HCT116 (cell line): Measurements from ENCODE around the gene MID1. TPM values are rescaled to one million over a fixed set of nuclear protein-coding genes. Genes with fewer than 3 reads are reported as not detected.

Experiments
- ATAC-seq: fragments of 200-7000 bp; cut with Tn5 transposase; 2 replicates; pipeline ENCODE4 v1.9.1; 2020; ENCODE audit warnings: mild to moderate bottlenecking, moderate library complexity
- BruUV-seq: library from RNA; stranded (reverse); fragments of 400-500 nt; replicated peaks from 2 replicates; lab custom pipeline; 2021; lab: Mats Ljungman, UMichigan
- CTCF ChIA-PET: fragments of 300-600 bp; sonication (Branson Sonifier 250); formaldehyde crosslinking; loops from one replicate; lab custom pipeline; 2021; ENCODE audit warnings: antibody characterized with exemption; lab: Charles Lee
- POLR2A ChIA-PET: fragments of 300-600, 350-600 bp; sonication (Branson Sonifier 250); formaldehyde crosslinking; loops from one replicate; lab custom pipeline; 2021; ENCODE audit warnings: antibody characterized with exemption; lab: Charles Lee
- RAD21 ChIA-PET, 2 experiments: fragments of 300-600 bp; sonication (Branson Sonifier 250); formaldehyde crosslinking; loops; one replicate each; lab custom pipeline; 2023; ENCODE audit warnings: low total read pairs in 2 of 2; ENCODE audit not compliant: uncharacterized antibody in 2 of 2, unreplicated experiment in 2 of 2, low non-redundant PET in 1 of 2; lab: Charles Lee
- DNase-seq: peaks from one replicate; pipeline ENCODE4 v3.0.0-alpha.2; 2010; ENCODE audit warnings: low read depth, low spot score
- H2AFZ ChIP-seq: fragments of 200-600 bp; shearing (Covaris generic), sonication (generic); 2 replicates; pipeline ENCODE4 v1.6.1; 2017; ENCODE audit warnings: low read depth, mixed run types, mixed read lengths, antibody characterized with exemption, low read length; ENCODE audit not compliant: poor library complexity, severe bottlenecking
- H3K27ac ChIP-seq: 2 replicates; pipeline ENCODE4 v1.5.1; 2012; ENCODE audit warnings: low read depth, low read length
- H3K27me3 ChIP-seq: fragments of 200-600 bp; sonication (generic); 2 replicates; pipeline ENCODE4 v1.6.1; 2016; ENCODE audit warnings: mixed run types, low read length, mixed read lengths; ENCODE audit not compliant: insufficient read depth
- H3K36me3 ChIP-seq, 2 experiments: fragments of 200-500 bp in 1 of 2; fragments of 200-600 bp in 1 of 2; sonication (Bioruptor generic) in 1 of 2; sonication (generic) in 1 of 2; 2 replicates each; pipeline versions ENCODE4 v1.5.1 to v1.6.1; 2014 to 2016; ENCODE audit warnings: low read length in 2 of 2, inconsistent platforms in 1 of 2, mixed read lengths in 1 of 2, mixed run types in 1 of 2; ENCODE audit not compliant: insufficient read depth in 2 of 2, control insufficient read depth in 1 of 2
- H3K4me1 ChIP-seq, 2 experiments: fragments of 200-600 bp in 1 of 2; sonication (generic) in 1 of 2; 2 replicates each; pipeline versions ENCODE4 v1.5.1 to v1.6.1; 2012 to 2017; ENCODE audit warnings: low read length in 2 of 2, inconsistent platforms in 1 of 2, mild to moderate bottlenecking in 1 of 2, mixed read lengths in 1 of 2, mixed run types in 1 of 2, moderate library complexity in 1 of 2; ENCODE audit not compliant: insufficient read depth in 2 of 2, control insufficient read depth in 1 of 2
- H3K4me2 ChIP-seq: fragments of 200-600 bp; sonication (generic); 2 replicates; pipeline ENCODE4 v1.6.1; 2017; ENCODE audit warnings: mixed run types, low read length, mixed read lengths
- H3K4me3 ChIP-seq, 2 experiments: fragments of 200-600 bp in 1 of 2; sonication (generic) in 1 of 2; replicated peaks in 1 of 2; 2 replicates each; pipeline ENCODE4 v1.5.1; 2011 to 2016; ENCODE audit warnings: low read length in 2 of 2, control low read depth in 1 of 2, low read depth in 1 of 2, mild to moderate bottlenecking in 1 of 2, mixed read lengths in 1 of 2, mixed run types in 1 of 2
- H3K79me2 ChIP-seq: fragments of 200-600 bp; sonication (generic); 2 replicates; pipeline ENCODE4 v1.6.1; 2017; ENCODE audit warnings: mild to moderate bottlenecking, mixed run types, low read length, moderate library complexity, mixed read lengths; ENCODE audit not compliant: insufficient read depth
- H3K9ac ChIP-seq: fragments of 200-600 bp; sonication (generic); 2 replicates; pipeline ENCODE4 v1.6.1; 2016; ENCODE audit warnings: low read length, mixed read lengths
- H3K9me2 ChIP-seq: fragments of 200-600 bp; sonication (generic), shearing (Covaris generic); 2 replicates; pipeline ENCODE4 v1.6.1; 2017; ENCODE audit warnings: mixed run types, mild to moderate bottlenecking, moderate library complexity; ENCODE audit not compliant: insufficient read depth
- H3K9me3 ChIP-seq, 2 experiments: fragments of 200-500 bp in 1 of 2; fragments of 200-600 bp in 1 of 2; sonication (Bioruptor generic) in 1 of 2; sonication (generic) in 1 of 2; 2 replicates each; pipeline ENCODE4 v1.6.1; 2014 to 2017; ENCODE audit warnings: low read length in 2 of 2, mixed read lengths in 2 of 2, inconsistent platforms in 1 of 2, low read depth in 1 of 2, mild to moderate bottlenecking in 1 of 2, mixed run types in 1 of 2, moderate library complexity in 1 of 2; ENCODE audit not compliant: control insufficient read depth in 1 of 2, insufficient read depth in 1 of 2
- H4K20me1 ChIP-seq: fragments of 200-600 bp; sonication (generic), shearing (Covaris generic); 2 replicates; pipeline ENCODE4 v1.6.1; 2017; ENCODE audit warnings: mixed run types, mild to moderate bottlenecking, moderate library complexity; ENCODE audit not compliant: insufficient read depth
- ATF3 ChIP-seq: IDR thresholded peaks from 2 replicates; pipeline ENCODE4 v1.6.1; 2012
- CBX3 ChIP-seq: IDR thresholded peaks from 2 replicates; pipeline ENCODE4 v1.6.1; 2012; ENCODE audit warnings: low read depth
- CEBPB ChIP-seq: IDR thresholded peaks from 2 replicates; pipeline ENCODE4 v1.6.1; 2012; ENCODE audit warnings: low read depth
- ELF1 ChIP-seq: IDR thresholded peaks from 2 replicates; pipeline ENCODE4 v1.6.1; 2012; ENCODE audit warnings: low read depth, borderline replicate concordance
- FOSL1 ChIP-seq: IDR thresholded peaks from 2 replicates; pipeline ENCODE4 v1.6.1; 2012; ENCODE audit warnings: low read depth
- POLR2A ChIP-seq: IDR thresholded peaks from 2 replicates; pipeline ENCODE4 v1.7.0; 2011; ENCODE audit warnings: borderline replicate concordance; ENCODE audit not compliant: insufficient read depth, insufficient read length; ENCODE audit errors: extremely low read depth
- POLR2AphosphoS5 ChIP-seq: IDR thresholded peaks from 2 replicates; pipeline ENCODE4 v1.6.1; 2011; ENCODE audit warnings: mild to moderate bottlenecking, low read depth, low read length, moderate library complexity
- REST ChIP-seq: IDR thresholded peaks from 2 replicates; pipeline ENCODE4 v1.6.1; 2012; ENCODE audit warnings: low read depth
- TCF7L2 ChIP-seq: IDR thresholded peaks from 2 replicates; pipeline ENCODE4 v1.7.0; 2011; ENCODE audit warnings: borderline replicate concordance, inconsistent platforms; ENCODE audit not compliant: insufficient read depth, insufficient read length; ENCODE audit errors: extremely low read depth
- YY1 ChIP-seq: IDR thresholded peaks from 2 replicates; pipeline ENCODE4 v1.6.1; 2011; ENCODE audit warnings: low read length, low read depth, moderate library complexity, mild to moderate bottlenecking; ENCODE audit not compliant: insufficient replicate concordance; ENCODE audit errors: extremely low read depth
- intact Hi-C: fragments of 100-400 bp; cut with micrococcal nuclease; formaldehyde crosslinking; loops from 2 replicates; pipeline ENCODE4 v1.10.0; 2022
- total RNA-seq: library from RNA; stranded (reverse); gene quantifications from one replicate; pipeline ENCODE4 v1.2.1, GENCODE V29; 2021; ENCODE audit not compliant: unreplicated experiment

Gene MID1
- total RNA-seq, 1 experiment from 2014 or later, result 48.8 TPM

- Histone ChIP-seq H3K36me3 (no peaks in the 10 kb centered on the region), H4K20me1 (no peaks in the 10 kb centered on the region), H3K79me2 (no peaks in the 10 kb centered on the region), H3K27ac (no peak overlapping the region), H2AFZ (no peak overlapping the region), H3K9me2 (no peaks in the 10 kb centered on the region), H3K4me3 (no peak overlapping the region), H3K4me1 (peaks cover 2 to 10% of the 10 kb centered on the region in 2 experiments; a peak in 1 of 4 replicates), H3K9me3 (no peaks in the 10 kb centered on the region), H3K27me3 (no peaks in the 10 kb centered on the region), H3K9ac (no peak overlapping the region), H3K4me2 (no peak overlapping the region)
- POLR2A ChIA-PET, result no interaction called here
- no TSS peak for BruUV-seq
- no peak for ATAC-seq
- DNase-seq, result no peak
- RAD21 ChIA-PET, result no interaction called here
- intact Hi-C loops, result no loop called here
- TF ChIP-seq POLR2AphosphoS5, result no peak
- no peak for TF ChIP-seq TCF7L2
- no peak for TF ChIP-seq REST
- no peak for TF ChIP-seq ATF3
- no peak for TF ChIP-seq CEBPB
- no peak for TF ChIP-seq ELF1
- TF ChIP-seq CBX3, result no peak
- no peak for TF ChIP-seq YY1
- no peak for TF ChIP-seq FOSL1
- no peak for TF ChIP-seq POLR2A
- CTCF ChIA-PET, result no interaction called here
Measured at GRCh38 chrX:10416424-10416823, 204.0 kb downstream of the MID1 start.
